ENCODE results near the gene MEI1.

MEI1 gene

GRCh38 chr22:41766476-41766875 lies 67.2 kb downstream of the MEI1 start:
- Histone ChIP-seq H3K4me3 (no peak overlapping the region), H3K9me3 (no peaks in the 10 kb centered on the region), H4K20me1 (no peaks in the 10 kb centered on the region), H3K27me3 (no peaks in the 10 kb centered on the region), H3K4me2 (peak overlapping the region; percentile 16), H3K27ac (no peak overlapping the region), H3K4me1 (0 out of 2 replicates have a peak, but pooled peaks cover 8% of the 10 kb centered on the region), H3K36me3 (no peaks in the 10 kb centered on the region), H3K9ac (no peak overlapping the region)
- TF ChIP-seq Cebpa-rat (IDR thresholded peaks at IDR 0.05) = no peak

- Histone ChIP-seq H3K36me3 (no peaks in the 10 kb centered on the region), H3K4me3 (no peak overlapping the region), H3K9ac (no peak overlapping the region), H4K20me1 (no peaks in the 10 kb centered on the region), H3K9me3 (no peaks in the 10 kb centered on the region), H3K27me3 (no peaks in the 10 kb centered on the region), H3K27ac (no peak overlapping the region), H3K4me2 (no peak overlapping the region), H3K4me1 (0 out of 2 replicates have a peak, but pooled peaks cover 8% of the 10 kb centered on the region)
- TF ChIP-seq Cebpa-rat (IDR thresholded peaks at IDR 0.05) = no peak
These were observed 69.1 kb downstream of the MEI1 start for GRCh38 chr22:41768430-41768829.

GRCh38 chr22:41770715-41771468 lies 71.6 kb downstream of the MEI1 start:
- no peaks in the 10 kb centered on the region for H3K36me3 ChIP-seq
- no peak overlapping the region for H3K9ac ChIP-seq
- H4K20me1 ChIP-seq = no peaks in the 10 kb centered on the region
- no peaks in the 10 kb centered on the region for H3K27me3 ChIP-seq
- TF ChIP-seq Cebpa-rat (IDR thresholded peaks at IDR 0.05) = no peak
- 0 out of 2 replicates have a peak, but pooled peaks cover 8% of the 10 kb centered on the region for H3K4me1 ChIP-seq
- no peak overlapping the region for H3K4me3 ChIP-seq
- H3K27ac ChIP-seq = no peak overlapping the region
- no peak overlapping the region for H3K4me2 ChIP-seq
- H3K9me3 ChIP-seq = no peaks in the 10 kb centered on the region

GRCh38 chr22:41772198-41772597 lies 72.9 kb downstream of the MEI1 start:
- H3K36me3 ChIP-seq = no peaks in the 10 kb centered on the region
- no peaks in the 10 kb centered on the region for H3K4me1 ChIP-seq
- TF ChIP-seq Cebpa-rat (IDR thresholded peaks at IDR 0.05) = no peak
- no peaks in the 10 kb centered on the region for H4K20me1 ChIP-seq
- H3K9ac ChIP-seq = no peak overlapping the region
- H3K27me3 ChIP-seq = no peaks in the 10 kb centered on the region
- H3K4me3 ChIP-seq = no peak overlapping the region
- H3K27ac ChIP-seq = no peak overlapping the region
- no peak overlapping the region for H3K4me2 ChIP-seq
- no peaks in the 10 kb centered on the region for H3K9me3 ChIP-seq

GRCh38 chr22:41772645-41773044 lies 73.3 kb downstream of the MEI1 start:
- H3K27ac ChIP-seq = no peak overlapping the region
- H3K27me3 ChIP-seq = no peaks in the 10 kb centered on the region
- H4K20me1 ChIP-seq = no peaks in the 10 kb centered on the region
- no peaks in the 10 kb centered on the region for H3K36me3 ChIP-seq
- no peak for TF ChIP-seq Cebpa-rat (IDR thresholded peaks at IDR 0.05)
- H3K4me3 ChIP-seq = no peak overlapping the region
- H3K9ac ChIP-seq = no peak overlapping the region
- H3K4me2 ChIP-seq = no peak overlapping the region
- no peaks in the 10 kb centered on the region for H3K9me3 ChIP-seq
- H3K4me1 ChIP-seq = no peaks in the 10 kb centered on the region

- peaks cover 7% of the 10 kb centered on the region for H3K4me1 ChIP-seq
- H3K4me2 ChIP-seq = no peak overlapping the region
- H3K9ac ChIP-seq = no peak overlapping the region
- no peak for TF ChIP-seq Cebpa-rat (IDR thresholded peaks at IDR 0.05)
- H3K9me3 ChIP-seq = no peaks in the 10 kb centered on the region
- H3K4me3 ChIP-seq = no peak overlapping the region
- no peaks in the 10 kb centered on the region for H3K36me3 ChIP-seq
- H4K20me1 ChIP-seq = no peaks in the 10 kb centered on the region
- H3K27ac ChIP-seq = no peak overlapping the region
- H3K27me3 ChIP-seq = no peaks in the 10 kb centered on the region
These were observed 76.0 kb downstream of the MEI1 start for GRCh38 chr22:41775338-41775737.

GRCh38 chr22:41775976-41776375 lies 76.7 kb downstream of the MEI1 start:
- Histone ChIP-seq H3K27me3 (no peaks in the 10 kb centered on the region), H3K9ac (no peak overlapping the region), H3K27ac (no peak overlapping the region), H3K36me3 (no peaks in the 10 kb centered on the region), H3K4me2 (no peak overlapping the region), H4K20me1 (no peaks in the 10 kb centered on the region), H3K9me3 (no peaks in the 10 kb centered on the region), H3K4me3 (no peak overlapping the region), H3K4me1 (peaks cover 13% of the 10 kb centered on the region)
- TF ChIP-seq Cebpa-rat (IDR thresholded peaks at IDR 0.05) = no peak

GRCh38 chr22:41776381-41776780 lies 77.1 kb downstream of the MEI1 start:
- Histone ChIP-seq H3K9ac (no peak overlapping the region), H3K36me3 (no peaks in the 10 kb centered on the region), H3K27me3 (no peaks in the 10 kb centered on the region), H4K20me1 (no peaks in the 10 kb centered on the region), H3K27ac (no peak overlapping the region), H3K4me2 (no peak overlapping the region), H3K4me3 (no peak overlapping the region), H3K9me3 (no peaks in the 10 kb centered on the region), H3K4me1 (peaks cover 17% of the 10 kb centered on the region)
- TF ChIP-seq Cebpa-rat (IDR thresholded peaks at IDR 0.05) = no peak

GRCh38 chr22:41777749-41778425 lies 78.6 kb downstream of the MEI1 start:
- H3K4me3 ChIP-seq = no peak overlapping the region
- no peak for TF ChIP-seq Cebpa-rat (IDR thresholded peaks at IDR 0.05)
- no peak overlapping the region for H3K9ac ChIP-seq
- no peaks in the 10 kb centered on the region for H4K20me1 ChIP-seq
- H3K9me3 ChIP-seq = no peaks in the 10 kb centered on the region
- H3K27ac ChIP-seq = no peak overlapping the region
- H3K36me3 ChIP-seq = no peaks in the 10 kb centered on the region
- no peaks in the 10 kb centered on the region for H3K27me3 ChIP-seq
- no peak overlapping the region for H3K4me2 ChIP-seq
- peaks cover 22% of the 10 kb centered on the region for H3K4me1 ChIP-seq

GRCh38 chr22:41779929-41780505 lies 80.7 kb downstream of the MEI1 start:
- no peak overlapping the region for H3K27ac ChIP-seq
- TF ChIP-seq Cebpa-rat (IDR thresholded peaks at IDR 0.05) = no peak
- H3K4me2 ChIP-seq = peak overlapping the region; percentile 71
- H3K27me3 ChIP-seq = no peaks in the 10 kb centered on the region
- peaks cover 22% of the 10 kb centered on the region for H3K4me1 ChIP-seq
- H3K36me3 ChIP-seq = no peaks in the 10 kb centered on the region
- no peak overlapping the region for H3K9ac ChIP-seq
- H3K4me3 ChIP-seq = no peak overlapping the region
- H4K20me1 ChIP-seq = no peaks in the 10 kb centered on the region
- H3K9me3 ChIP-seq = no peaks in the 10 kb centered on the region
